22Rv1 (cell line): Measurements from ENCODE around the gene TMC2.

ENCODE experiments used
- CTCF ChIP-seq: fragments of 450-650 bp; IDR thresholded peaks from 2 replicates; pipeline ENCODE4 v1.5.1; 2017; ENCODE audit warnings: mild to moderate bottlenecking
- ZFX ChIP-seq: fragments of 450-650 bp; IDR thresholded peaks from 2 replicates; pipeline ENCODE4 v1.6.1; 2017; ENCODE audit warnings: antibody characterized with exemption, borderline replicate concordance

GRCh38 chr20:2509468-2509781 is 26.9 kb upstream of the TMC2 start:
- no peak for TF ChIP-seq CTCF
- no peak for TF ChIP-seq ZFX
